Measurements from ENCODE around the gene UBE2Q1. TPM values are rescaled to one million over a fixed set of nuclear protein-coding genes. Genes with fewer than 3 reads are reported as not detected.
A peak's percentile ranks its signal among the peaks of the same experiment; 100 is the strongest.

The UBE2Q1 gene
- total and polyA plus RNA-seq, 8 donors: 20.4 to 137 (median 28.5) TPM

- H3K27me3 ChIP-seq: peaks cover 0 to 29% (median 12%) of the 10 kb centered on the region in 3 donors
- H3K36me3 ChIP-seq: no peaks in the 10 kb centered on the region
- WGBS, 5 donors: 91 to 94% (median 93%) methylated on average over 27 to 29 of the region's 29 CpGs
- H3K4me1 ChIP-seq: peaks cover 10 to 12% (median 11%) of the 10 kb centered on the region in 4 donors
- intact Hi-C loops (cut with DNase I; ENCODE audit: low total_unique reads): no loop called here
- no peak overlapping the region for H3K27ac ChIP-seq
- H3K9me3 ChIP-seq: no peaks in the 10 kb centered on the region
- TF ChIP-seq POLR2A (IDR thresholded peaks at IDR 0.05) (no peak), CTCF (IDR thresholded peaks at IDR 0.05) (no peak), POLR2AphosphoS5 (IDR thresholded peaks at IDR 0.05) (no peak), EP300 (IDR thresholded peaks at IDR 0.05) (no peak)
- DNase-seq: no peak
- H3K4me3 ChIP-seq: no peak overlapping the region
Measured at GRCh38 chr1:154571964-154572288, 13.5 kb upstream of the UBE2Q1 start.

GRCh38 chr1:154571244-154571963, 12.9 kb upstream of the UBE2Q1 start:
- Histone ChIP-seq H3K4me1 (peaks cover 10 to 12% (median 11%) of the 10 kb centered on the region in 4 donors), H3K9me3 (no peaks in the 10 kb centered on the region), H3K27ac (no peak overlapping the region), H3K36me3 (no peaks in the 10 kb centered on the region), H3K27me3 (peaks cover 0 to 34% (median 15%) of the 10 kb centered on the region in 3 donors), H3K4me3 (no peak overlapping the region)
- no peak for DNase-seq
- TF ChIP-seq POLR2A (IDR thresholded peaks at IDR 0.05) (no peak), POLR2AphosphoS5 (IDR thresholded peaks at IDR 0.05) (no peak), EP300 (IDR thresholded peaks at IDR 0.05) (no peak), CTCF (IDR thresholded peaks at IDR 0.05) (no peak)
- intact Hi-C loops (cut with DNase I; ENCODE audit: low total_unique reads): no loop called here
- 94 to 96% (median 96%) methylated on average over 57 to 59 of the region's 59 CpGs for WGBS, 5 donors

DNA sequence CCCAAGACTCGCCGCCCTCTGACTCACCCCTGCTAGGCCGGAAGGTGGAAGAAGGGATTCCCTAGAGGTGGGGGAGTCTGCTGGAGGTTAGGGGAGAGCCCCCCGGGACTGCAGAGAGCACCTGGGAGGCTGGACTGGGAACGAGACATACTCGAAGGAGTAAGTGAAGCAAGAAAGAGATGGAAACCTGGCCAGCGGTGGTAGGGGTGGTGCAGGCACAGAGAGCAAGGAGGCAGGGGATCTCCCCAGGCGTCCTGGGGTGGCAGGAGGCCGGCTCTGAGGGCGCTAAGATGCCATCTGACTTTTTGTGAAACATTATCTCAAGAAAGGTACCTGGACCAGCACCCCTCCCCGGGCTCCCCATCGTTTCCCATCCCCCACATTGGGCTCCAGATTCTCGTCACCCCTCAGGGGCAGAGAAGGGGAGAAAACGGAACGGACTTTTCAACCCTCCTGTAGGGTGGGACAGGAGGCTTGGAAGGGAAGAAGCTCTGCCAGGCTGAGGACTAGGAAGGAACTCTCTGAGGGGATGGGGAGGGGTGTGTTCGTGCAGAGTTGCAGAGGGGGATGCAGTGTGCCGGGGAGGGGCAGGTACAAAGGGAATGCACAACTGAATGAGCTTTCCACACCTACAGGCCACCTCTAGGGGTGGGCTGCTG, 9.8 kb upstream of the UBE2Q1 start:
- H3K27me3 ChIP-seq: peaks cover 0 to 39% (median 15%) of the 10 kb centered on the region in 3 donors
- 30 to 43% (median 36%) methylated on average over 17 of the region's 17 CpGs for whole genome bisulfite sequencing, 5 donors
- no peak for DNase-seq
- intact Hi-C loops (cut with DNase I; ENCODE audit: low total_unique reads): loop anchor here (10.0 kb wide), 1 partner anchor 177 kb away; no protein-coding TSS in a partner anchor
- H3K27ac ChIP-seq: no peak overlapping the region
- TF ChIP-seq EP300 (IDR thresholded peaks at IDR 0.05) (no peak), POLR2AphosphoS5 (IDR thresholded peaks at IDR 0.05) (no peak), CTCF (IDR thresholded peaks at IDR 0.05) (no peak), POLR2A (IDR thresholded peaks at IDR 0.05) (no peak)
- no peaks in the 10 kb centered on the region for H3K36me3 ChIP-seq
- no peaks in the 10 kb centered on the region for H3K9me3 ChIP-seq
- H3K4me1 ChIP-seq: peaks cover 10 to 12% (median 11%) of the 10 kb centered on the region in 4 donors
- peak overlapping the region in 3 of 4 donors; percentile 19 to 32 (median 23) for H3K4me3 ChIP-seq

DNA sequence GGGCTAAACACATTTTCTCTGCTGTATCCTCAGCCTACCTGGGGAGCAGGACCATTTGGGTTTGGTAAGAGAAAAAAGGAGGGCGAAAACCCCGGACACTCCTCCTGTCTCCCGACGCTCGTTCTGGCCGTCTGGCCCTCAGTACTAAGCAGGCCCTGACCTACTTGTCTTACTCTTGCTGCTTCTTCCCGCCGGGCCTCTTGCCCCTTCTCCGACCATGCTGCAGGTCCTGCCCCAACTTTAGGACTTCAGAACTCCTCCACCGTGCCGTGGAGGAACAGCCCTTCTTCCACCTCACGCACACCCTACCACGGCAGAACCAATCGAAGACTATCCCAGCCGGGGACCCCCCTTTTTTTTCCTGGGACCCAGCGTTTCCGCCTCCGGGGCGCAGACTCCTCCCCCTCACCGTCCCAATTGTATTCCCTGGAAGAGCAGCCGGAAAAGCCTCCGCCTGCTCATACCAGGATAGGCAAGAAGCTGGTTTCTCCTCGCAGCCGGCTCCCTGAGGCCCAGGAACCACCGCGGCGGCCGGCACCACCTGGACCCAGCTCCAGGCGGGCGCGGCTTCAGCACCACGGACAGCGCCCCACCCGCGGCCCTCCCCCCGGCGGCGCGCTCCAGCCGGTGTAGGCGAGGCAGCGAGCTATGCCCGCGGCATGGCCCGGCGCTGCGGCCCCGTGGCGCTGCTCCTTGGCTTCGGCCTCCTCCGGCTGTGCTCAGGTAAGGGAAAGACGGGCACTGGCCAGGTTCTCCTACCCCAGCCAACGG, 9.1 kb upstream of the UBE2Q1 start, which contains the start of gene CHRNB2:
Gene CHRNB2, plus strand, starts transcription at position 393 of the 771 bp plus-strand sequence. Its CDS starts 267 bp downstream, at position 660.
- TF ChIP-seq POLR2A (IDR thresholded peaks at IDR 0.05) (no peak), CTCF (IDR thresholded peaks at IDR 0.05) (no peak), POLR2AphosphoS5 (IDR thresholded peaks at IDR 0.05) (peak in 1 of 3 donors; percentile 26)
- peaks cover 0 to 39% (median 15%) of the 10 kb centered on the region in 3 donors for H3K27me3 ChIP-seq
- 2 to 3% (median 3%) methylated on average over 35 to 53 of the region's 53 CpGs for WGBS, 5 donors
- intact Hi-C loops (cut with DNase I; ENCODE audit: low total_unique reads): loop anchor here (10.0 kb wide), 1 partner anchor 177 kb away; no protein-coding TSS in a partner anchor
- peak within 1 kb of the TSS in 3 of 4 donors; percentile 19 to 32 (median 23) for H3K4me3 ChIP-seq
- DNase-seq: peak; percentile 78 to 92
- H3K9me3 ChIP-seq: no peaks in the 10 kb centered on the region
- peaks cover 10 to 12% (median 11%) of the 10 kb centered on the region in 4 donors for H3K4me1 ChIP-seq
- no peaks in the 10 kb centered on the region for H3K36me3 ChIP-seq
- no peak within 1 kb of the TSS for H3K27ac ChIP-seq
